GM23338 (cell line): Measurements from ENCODE around the gene LMBRD1. TPM values are rescaled to one million over a fixed set of nuclear protein-coding genes. Genes with fewer than 3 reads are reported as not detected.

Experiments used
- ATAC-seq: fragments of 200-7000 bp; cut with Tn5 transposase; 3 replicates; pipeline ENCODE4 v1.9.1; 2020
- DNase-seq: peaks from one replicate; pipeline ENCODE4 v3.0.0-alpha.2; 2015; ENCODE audit warnings: low spot score
- H2AFZ ChIP-seq: fragments of 200-600 bp; sonication (generic); 2 replicates; pipeline ENCODE4 v1.8.0; 2016; ENCODE audit warnings: antibody characterized with exemption, mild to moderate bottlenecking, moderate library complexity
- H3F3A ChIP-seq: fragments of 200-600 bp; sonication (generic); replicated peaks from 2 replicates; pipeline ENCODE4 v1.8.0; 2017; ENCODE audit warnings: antibody characterized with exemption, mixed run types, low read depth
- H3K27ac ChIP-seq: fragments of 200-600 bp; sonication (generic); 2 replicates; pipeline ENCODE4 v1.6.1; 2016; ENCODE audit warnings: low read depth
- H3K27me3 ChIP-seq: fragments of 200-600 bp; sonication (generic); 2 replicates; pipeline ENCODE4 v1.8.0; 2016; ENCODE audit warnings: mild to moderate bottlenecking, mixed run types, moderate library complexity; ENCODE audit not compliant: insufficient read depth
- H3K36me3 ChIP-seq: fragments of 200-600 bp; sonication (generic); 2 replicates; pipeline ENCODE4 v1.8.0; 2016; ENCODE audit warnings: mild to moderate bottlenecking; ENCODE audit not compliant: insufficient read depth
- H3K4me1 ChIP-seq: fragments of 200-600 bp; sonication (generic); 2 replicates; pipeline ENCODE4 v1.8.0; 2016; ENCODE audit warnings: mild to moderate bottlenecking, moderate library complexity; ENCODE audit not compliant: insufficient read depth
- H3K4me2 ChIP-seq: fragments of 200-600 bp; sonication (generic); 2 replicates; pipeline ENCODE4 v1.7.1; 2017; ENCODE audit warnings: mixed run types
- H3K4me3 ChIP-seq: fragments of 200-600 bp; sonication (generic); 2 replicates; pipeline ENCODE4 v1.6.1; 2016; ENCODE audit warnings: mixed run types
- H3K79me2 ChIP-seq: fragments of 200-600 bp; sonication (generic); replicated peaks from 2 replicates; pipeline ENCODE4 v1.8.0; 2017; ENCODE audit warnings: mild to moderate bottlenecking; ENCODE audit not compliant: insufficient read depth
- H3K9me2 ChIP-seq: fragments of 200-600 bp; sonication (generic); 2 replicates; pipeline ENCODE4 v1.8.0; 2017; ENCODE audit not compliant: insufficient read depth
- H4K20me1 ChIP-seq: fragments of 200-600 bp; sonication (generic); replicated peaks from 2 replicates; pipeline ENCODE4 v1.8.0; 2017; ENCODE audit warnings: mild to moderate bottlenecking; ENCODE audit not compliant: insufficient read depth
- H3K27ac Mint-ChIP-seq: 2 replicates; pipeline ENCODE4 v1.8.0; 2020; ENCODE audit warnings: inconsistent platforms, mild to moderate bottlenecking, moderate library complexity, mixed read lengths
- H3K27me3 Mint-ChIP-seq: 3 replicates; pipeline ENCODE4 v1.8.0; 2022; ENCODE audit warnings: low read depth, mild to moderate bottlenecking, moderate library complexity, mixed read lengths, inconsistent platforms; ENCODE audit not compliant: insufficient read depth, poor library complexity
- H3K36me3 Mint-ChIP-seq: 3 replicates; pipeline ENCODE4 v1.8.0; 2021; ENCODE audit warnings: low read depth, mild to moderate bottlenecking, inconsistent platforms, moderate library complexity, mixed read lengths
- H3K4me1 Mint-ChIP-seq: 3 replicates; pipeline ENCODE4 v1.8.0; 2020; ENCODE audit warnings: mild to moderate bottlenecking, inconsistent platforms, mixed read lengths
- H3K4me3 Mint-ChIP-seq: 3 replicates; pipeline ENCODE4 v1.8.0; 2021; ENCODE audit warnings: moderate library complexity, mild to moderate bottlenecking, inconsistent platforms, mixed read lengths
- H3K9me3 Mint-ChIP-seq: 3 replicates; pipeline ENCODE4 v1.8.0; 2020; ENCODE audit warnings: moderate library complexity, mild to moderate bottlenecking, inconsistent platforms, mixed read lengths
- CREB1 ChIP-seq: fragments of 250-450 bp; sonication (Bioruptor Pico); IDR thresholded peaks from 2 replicates; pipeline ENCODE4 v1.5.0; 2020; ENCODE audit warnings: low read depth, mild to moderate bottlenecking, moderate library complexity
- EZH2 ChIP-seq: fragments of 200-600 bp; sonication (generic); IDR thresholded peaks from one replicate; pipeline ENCODE4 v1.8.0; 2017; ENCODE audit warnings: antibody characterized with exemption, mild to moderate bottlenecking, low read depth; ENCODE audit not compliant: unreplicated experiment
- JUNB ChIP-seq: IDR thresholded peaks from one replicate; pipeline ENCODE4 v1.6.1; 2016; ENCODE audit warnings: antibody characterized with exemption; ENCODE audit not compliant: unreplicated experiment
- NANOG ChIP-seq: IDR thresholded peaks from 2 replicates; pipeline ENCODE4 v1.6.1; 2016; ENCODE audit warnings: antibody characterized with exemption, borderline replicate concordance
- POLR2AphosphoS5 ChIP-seq: IDR thresholded peaks from 2 replicates; pipeline ENCODE4 v1.6.1; 2016; ENCODE audit warnings: antibody characterized with exemption, low read depth
- STAT1 ChIP-seq: IDR thresholded peaks from one replicate; pipeline ENCODE4 v1.6.1; 2016; ENCODE audit warnings: antibody characterized with exemption; ENCODE audit not compliant: unreplicated experiment
- ZNF331 ChIP-seq: fragments of 250-450 bp; sonication (Bioruptor Pico); IDR thresholded peaks from 2 replicates; pipeline ENCODE4 v1.5.0; 2020; ENCODE audit warnings: low read depth, mild to moderate bottlenecking, moderate library complexity
- polyA plus RNA-seq: library from polyadenylated mRNA; unstranded; fragments of >200 nt; fragmentation: Nextera tagmentation; extraction: Ambion mirVana; gene quantifications from 2 replicates; pipeline ENCODE4 v1.2.1, GENCODE V29; 2016
- total RNA-seq: library from RNA; depleted of rRNA; stranded (reverse); fragments of >200 nt; shearing (Covaris generic); gene quantifications from 2 replicates; pipeline ENCODE4 v1.2.3, GENCODE V29; 2014
- TF ChIP-seq, protein P1 (sequence below): fragments of 250-450 bp; sonication (Bioruptor Pico); IDR thresholded peaks from 2 replicates; pipeline ENCODE4 v1.5.0; 2020; ENCODE audit warnings: mild to moderate bottlenecking, moderate library complexity
- TF ChIP-seq, protein P2 (sequence below): IDR thresholded peaks from 2 replicates; pipeline ENCODE4 v1.6.1; 2016; ENCODE audit warnings: antibody characterized with exemption
- TF ChIP-seq, protein P3 (sequence below), 2 experiments: fragments of 200-600 bp in 1 of 2; sonication (generic) in 1 of 2; conservative IDR thresholded peaks; 2 replicates each; pipeline versions ENCODE4 v1.5.1 to v1.6.1; 2016 to 2017; ENCODE audit warnings: antibody characterized with exemption in 2 of 2, low read depth in 2 of 2, mild to moderate bottlenecking in 2 of 2, moderate library complexity in 1 of 2

The LMBRD1 gene
- total and polyA plus RNA-seq, 2 experiments from 2014 or later = 20.3 to 21.0 TPM

DNA sequence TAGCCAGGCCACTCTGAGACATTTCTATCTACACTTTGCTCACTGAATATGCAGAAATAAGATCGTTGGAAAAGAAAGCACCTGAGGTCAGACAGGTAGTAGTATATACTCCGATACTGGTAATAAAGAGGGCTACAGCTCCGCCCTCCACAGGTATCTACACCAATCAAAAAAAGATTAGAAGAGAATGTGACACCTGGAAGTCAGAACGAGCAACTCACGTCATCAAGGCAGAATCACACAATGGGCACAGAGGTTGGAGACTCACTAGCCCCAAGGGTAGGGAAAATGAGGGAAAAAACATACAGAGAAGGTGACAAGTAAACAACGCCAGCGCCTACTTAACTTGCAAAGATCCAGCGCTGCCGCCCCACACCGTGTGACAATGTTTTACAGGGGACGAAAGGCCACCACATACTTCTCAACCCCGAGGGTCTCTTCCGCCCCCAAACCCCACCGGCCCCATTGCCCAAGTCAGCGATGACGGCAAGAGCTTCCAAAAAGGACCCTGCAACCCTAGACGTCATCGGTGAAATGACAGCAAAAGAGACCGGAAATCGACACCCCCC is 653 bp downstream of the LMBRD1 start:
- Histone ChIP-seq H2AFZ (no peak overlapping the region), H3K4me3 (peak overlapping the region; percentile 60), H3K27me3 (no peaks in the 10 kb centered on the region), H3K9me2 (peaks cover 6% of the 10 kb centered on the region; the same call in 1 of the 2 replicates), H3K27ac (peak overlapping the region; percentile 93), H3K79me2 (peaks cover 42% of the 10 kb centered on the region), H3K4me2 (peak overlapping the region; percentile 72), H3F3A (no peaks in the 10 kb centered on the region), H4K20me1 (no peaks in the 10 kb centered on the region), H3K4me1 (peaks cover 6% of the 10 kb centered on the region), H3K36me3 (no peaks in the 10 kb centered on the region)
- peak; percentile 87 for DNase-seq
- Mint-ChIP-seq H3K27me3 (no peaks in the 10 kb centered on the region), H3K9me3 (peaks cover 4% of the 10 kb centered on the region; the same call in 1 of the 3 replicates), H3K27ac (peak overlapping the region; percentile 97), H3K4me1 (peaks cover 36% of the 10 kb centered on the region), H3K36me3 (no peaks in the 10 kb centered on the region; the same call in 2 of the 3 replicates), H3K4me3 (peak overlapping the region; percentile 91)
- peak; percentile 80 for ATAC-seq
- TF ChIP-seq CREB1 (CRISPR knock-in tag) (peak; percentile 80), POLR2AphosphoS5 (peak; percentile 54)
- TF ChIP-seq, protein P1, sequence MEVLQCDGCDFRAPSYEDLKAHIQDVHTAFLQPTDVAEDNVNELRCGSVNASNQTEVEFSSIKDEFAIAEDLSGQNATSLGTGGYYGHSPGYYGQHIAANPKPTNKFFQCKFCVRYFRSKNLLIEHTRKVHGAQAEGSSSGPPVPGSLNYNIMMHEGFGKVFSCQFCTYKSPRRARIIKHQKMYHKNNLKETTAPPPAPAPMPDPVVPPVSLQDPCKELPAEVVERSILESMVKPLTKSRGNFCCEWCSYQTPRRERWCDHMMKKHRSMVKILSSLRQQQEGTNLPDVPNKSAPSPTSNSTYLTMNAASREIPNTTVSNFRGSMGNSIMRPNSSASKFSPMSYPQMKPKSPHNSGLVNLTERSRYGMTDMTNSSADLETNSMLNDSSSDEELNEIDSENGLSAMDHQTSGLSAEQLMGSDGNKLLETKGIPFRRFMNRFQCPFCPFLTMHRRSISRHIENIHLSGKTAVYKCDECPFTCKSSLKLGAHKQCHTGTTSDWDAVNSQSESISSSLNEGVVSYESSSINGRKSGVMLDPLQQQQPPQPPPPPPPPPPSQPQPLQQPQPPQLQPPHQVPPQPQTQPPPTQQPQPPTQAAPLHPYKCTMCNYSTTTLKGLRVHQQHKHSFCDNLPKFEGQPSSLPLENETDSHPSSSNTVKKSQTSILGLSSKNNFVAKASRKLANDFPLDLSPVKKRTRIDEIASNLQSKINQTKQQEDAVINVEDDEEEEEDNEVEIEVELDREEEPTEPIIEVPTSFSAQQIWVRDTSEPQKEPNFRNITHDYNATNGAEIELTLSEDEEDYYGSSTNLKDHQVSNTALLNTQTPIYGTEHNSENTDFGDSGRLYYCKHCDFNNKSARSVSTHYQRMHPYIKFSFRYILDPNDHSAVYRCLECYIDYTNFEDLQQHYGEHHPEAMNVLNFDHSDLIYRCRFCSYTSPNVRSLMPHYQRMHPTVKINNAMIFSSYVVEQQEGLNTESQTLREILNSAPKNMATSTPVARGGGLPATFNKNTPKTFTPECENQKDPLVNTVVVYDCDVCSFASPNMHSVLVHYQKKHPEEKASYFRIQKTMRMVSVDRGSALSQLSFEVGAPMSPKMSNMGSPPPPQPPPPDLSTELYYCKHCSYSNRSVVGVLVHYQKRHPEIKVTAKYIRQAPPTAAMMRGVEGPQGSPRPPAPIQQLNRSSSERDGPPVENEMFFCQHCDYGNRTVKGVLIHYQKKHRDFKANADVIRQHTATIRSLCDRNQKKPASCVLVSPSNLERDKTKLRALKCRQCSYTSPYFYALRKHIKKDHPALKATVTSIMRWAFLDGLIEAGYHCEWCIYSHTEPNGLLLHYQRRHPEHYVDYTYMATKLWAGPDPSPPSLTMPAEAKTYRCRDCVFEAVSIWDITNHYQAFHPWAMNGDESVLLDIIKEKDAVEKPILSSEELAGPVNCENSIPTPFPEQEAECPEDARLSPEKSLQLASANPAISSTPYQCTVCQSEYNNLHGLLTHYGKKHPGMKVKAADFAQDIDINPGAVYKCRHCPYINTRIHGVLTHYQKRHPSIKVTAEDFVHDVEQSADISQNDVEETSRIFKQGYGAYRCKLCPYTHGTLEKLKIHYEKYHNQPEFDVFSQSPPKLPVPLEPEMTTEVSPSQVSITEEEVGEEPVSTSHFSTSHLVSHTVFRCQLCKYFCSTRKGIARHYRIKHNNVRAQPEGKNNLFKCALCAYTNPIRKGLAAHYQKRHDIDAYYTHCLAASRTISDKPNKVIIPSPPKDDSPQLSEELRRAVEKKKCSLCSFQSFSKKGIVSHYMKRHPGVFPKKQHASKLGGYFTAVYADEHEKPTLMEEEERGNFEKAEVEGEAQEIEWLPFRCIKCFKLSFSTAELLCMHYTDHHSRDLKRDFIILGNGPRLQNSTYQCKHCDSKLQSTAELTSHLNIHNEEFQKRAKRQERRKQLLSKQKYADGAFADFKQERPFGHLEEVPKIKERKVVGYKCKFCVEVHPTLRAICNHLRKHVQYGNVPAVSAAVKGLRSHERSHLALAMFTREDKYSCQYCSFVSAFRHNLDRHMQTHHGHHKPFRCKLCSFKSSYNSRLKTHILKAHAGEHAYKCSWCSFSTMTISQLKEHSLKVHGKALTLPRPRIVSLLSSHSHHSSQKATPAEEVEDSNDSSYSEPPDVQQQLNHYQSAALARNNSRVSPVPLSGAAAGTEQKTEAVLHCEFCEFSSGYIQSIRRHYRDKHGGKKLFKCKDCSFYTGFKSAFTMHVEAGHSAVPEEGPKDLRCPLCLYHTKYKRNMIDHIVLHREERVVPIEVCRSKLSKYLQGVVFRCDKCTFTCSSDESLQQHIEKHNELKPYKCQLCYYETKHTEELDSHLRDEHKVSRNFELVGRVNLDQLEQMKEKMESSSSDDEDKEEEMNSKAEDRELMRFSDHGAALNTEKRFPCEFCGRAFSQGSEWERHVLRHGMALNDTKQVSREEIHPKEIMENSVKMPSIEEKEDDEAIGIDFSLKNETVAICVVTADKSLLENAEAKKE (CRISPR knock-in tag) = no peak

DNA sequence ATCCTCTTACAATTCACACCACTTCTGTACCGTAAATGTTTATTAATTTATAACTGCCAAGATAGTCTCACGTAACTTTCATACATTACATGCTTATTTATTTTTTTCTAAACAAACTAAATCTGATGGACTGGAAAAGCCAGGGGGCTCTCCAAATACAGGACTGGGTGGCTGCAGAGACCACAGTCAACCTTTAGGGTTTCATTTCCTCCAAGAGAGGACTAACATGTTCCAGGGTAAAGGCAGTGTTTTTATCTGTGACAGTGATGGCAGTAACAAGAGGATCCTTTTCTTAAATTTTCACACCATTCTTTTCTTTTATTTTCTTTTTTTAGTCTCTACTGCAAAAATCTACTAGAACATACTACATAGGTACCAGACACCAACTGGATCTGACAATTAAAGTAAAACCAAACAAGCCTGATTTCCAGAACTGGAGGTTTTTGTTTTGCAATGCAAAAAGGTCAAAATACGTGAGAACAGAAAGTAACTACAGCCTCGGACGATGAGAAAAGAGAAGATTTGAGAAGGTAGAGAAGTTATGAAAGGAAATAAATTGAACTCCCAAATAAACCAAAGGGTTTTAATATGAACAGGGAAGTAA is 1.2 kb downstream of the LMBRD1 start:
- ATAC-seq = no peak
- H3K27me3 ChIP-seq = no peaks in the 10 kb centered on the region
- Mint-ChIP-seq H3K27ac (peak overlapping the region; percentile 97), H3K4me1 (peaks cover 32% of the 10 kb centered on the region), H3K36me3 (no peaks in the 10 kb centered on the region; the same call in 2 of the 3 replicates), H3K9me3 (peaks cover 4% of the 10 kb centered on the region; the same call in 1 of the 3 replicates), H3K27me3 (no peaks in the 10 kb centered on the region), H3K4me3 (peak overlapping the region; percentile 91)
- no peaks in the 10 kb centered on the region for H3F3A ChIP-seq
- H3K36me3 ChIP-seq = no peaks in the 10 kb centered on the region
- no peak overlapping the region for H3K27ac ChIP-seq
- H3K9me2 ChIP-seq = peaks cover 2% of the 10 kb centered on the region; the same call in 1 of the 2 replicates
- H3K4me1 ChIP-seq = peaks cover 12% of the 10 kb centered on the region
- H3K4me2 ChIP-seq = peak overlapping the region; percentile 72
- no peak overlapping the region for H2AFZ ChIP-seq
- H3K79me2 ChIP-seq = peaks cover 46% of the 10 kb centered on the region
- H4K20me1 ChIP-seq = peaks cover 2% of the 10 kb centered on the region; the same call in 1 of the 2 replicates
- DNase-seq = peak; percentile 7
- peak overlapping the region; percentile 60 for H3K4me3 ChIP-seq
- TF ChIP-seq CREB1 (CRISPR knock-in tag) (no peak), JUNB (no peak), NANOG (no peak), STAT1 (no peak), ZNF331 (no peak), EZH2 (no peak)
- TF ChIP-seq, protein P2, sequence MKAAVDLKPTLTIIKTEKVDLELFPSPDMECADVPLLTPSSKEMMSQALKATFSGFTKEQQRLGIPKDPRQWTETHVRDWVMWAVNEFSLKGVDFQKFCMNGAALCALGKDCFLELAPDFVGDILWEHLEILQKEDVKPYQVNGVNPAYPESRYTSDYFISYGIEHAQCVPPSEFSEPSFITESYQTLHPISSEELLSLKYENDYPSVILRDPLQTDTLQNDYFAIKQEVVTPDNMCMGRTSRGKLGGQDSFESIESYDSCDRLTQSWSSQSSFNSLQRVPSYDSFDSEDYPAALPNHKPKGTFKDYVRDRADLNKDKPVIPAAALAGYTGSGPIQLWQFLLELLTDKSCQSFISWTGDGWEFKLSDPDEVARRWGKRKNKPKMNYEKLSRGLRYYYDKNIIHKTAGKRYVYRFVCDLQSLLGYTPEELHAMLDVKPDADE = no peak
- TF ChIP-seq, protein P3, sequence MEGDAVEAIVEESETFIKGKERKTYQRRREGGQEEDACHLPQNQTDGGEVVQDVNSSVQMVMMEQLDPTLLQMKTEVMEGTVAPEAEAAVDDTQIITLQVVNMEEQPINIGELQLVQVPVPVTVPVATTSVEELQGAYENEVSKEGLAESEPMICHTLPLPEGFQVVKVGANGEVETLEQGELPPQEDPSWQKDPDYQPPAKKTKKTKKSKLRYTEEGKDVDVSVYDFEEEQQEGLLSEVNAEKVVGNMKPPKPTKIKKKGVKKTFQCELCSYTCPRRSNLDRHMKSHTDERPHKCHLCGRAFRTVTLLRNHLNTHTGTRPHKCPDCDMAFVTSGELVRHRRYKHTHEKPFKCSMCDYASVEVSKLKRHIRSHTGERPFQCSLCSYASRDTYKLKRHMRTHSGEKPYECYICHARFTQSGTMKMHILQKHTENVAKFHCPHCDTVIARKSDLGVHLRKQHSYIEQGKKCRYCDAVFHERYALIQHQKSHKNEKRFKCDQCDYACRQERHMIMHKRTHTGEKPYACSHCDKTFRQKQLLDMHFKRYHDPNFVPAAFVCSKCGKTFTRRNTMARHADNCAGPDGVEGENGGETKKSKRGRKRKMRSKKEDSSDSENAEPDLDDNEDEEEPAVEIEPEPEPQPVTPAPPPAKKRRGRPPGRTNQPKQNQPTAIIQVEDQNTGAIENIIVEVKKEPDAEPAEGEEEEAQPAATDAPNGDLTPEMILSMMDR (conservative IDR thresholded peaks at IDR 0.05; ENCODE audit: low read depth in 2 of 2) = no peak
